ENCODE results near the gene RAD9A. TPM values are rescaled to one million over a fixed set of nuclear protein-coding genes. Genes with fewer than 3 reads are reported as not detected.
A peak's percentile ranks its signal among the peaks of the same experiment; 100 is the strongest.
"Not testable (repeated sequence)": the region's sequence is repeated elsewhere in the genome, so short reads cannot be mapped to it uniquely, and the experiment has no call there.

Gene RAD9A
- total RNA-seq, 1 experiment from 2014 or later, result 20.9 TPM

GRCh38 chr11:67401495-67402191 lies 9.9 kb downstream of the RAD9A start, which contains the start of gene PPP1CA:
Gene PPP1CA, minus strand, starts transcription at chr11:67401858. Its CDS starts 76 bp downstream, at chr11:67401782.
- Mint-ChIP-seq H3K4me3 (peak within 1 kb of the TSS; percentile 69 to 82), H3K4me1 (peaks cover 13 to 15% of the 10 kb centered on the region in 2 experiments), H3K27me3 (ENCODE audit: low read depth) (peaks cover 5% of the 10 kb centered on the region), H3K27ac (no peak within 1 kb of the TSS; a peak in 1 of 7 replicates), H3K9me3 (no peaks in the 10 kb centered on the region), H3K36me3 (ENCODE audit: insufficient read depth in 1 of 3, low read depth in 3 of 3) (peaks cover 12 to 35% (median 34%) of the 10 kb centered on the region in 3 experiments)
- Histone ChIP-seq H2AFZ (ENCODE audit: low read length) (peak within 1 kb of the TSS; percentile 97), H3K4me2 (ENCODE audit: insufficient read depth, insufficient read length, low read length) (peak within 1 kb of the TSS; percentile 83), H4K8ac (replicated peaks; ENCODE audit: insufficient read length, low read depth, low read length) (no peak within 1 kb of the TSS), H3K9ac (ENCODE audit: extremely low read depth, insufficient read length, low read length) (peak within 1 kb of the TSS; percentile 34), H2BK120ac (ENCODE audit: low read depth, low read length, poor library complexity, severe bottlenecking) (no peak within 1 kb of the TSS), H3K9me3 (ENCODE audit: control insufficient read depth, low read depth, low read length) (no peaks in the 10 kb centered on the region), H2BK12ac (ENCODE audit: insufficient read length, low read depth, low read length) (no peak within 1 kb of the TSS), H2BK5ac (ENCODE audit: insufficient read length, low read length) (no peak within 1 kb of the TSS), H3K79me2 (ENCODE audit: insufficient read depth, low read length) (peaks cover 4% of the 10 kb centered on the region; the same call in 1 of the 2 replicates), H3K14ac (ENCODE audit: insufficient read depth, low read length) (peak within 1 kb of the TSS; percentile 77; the same call in 1 of the 2 replicates), H3K18ac (ENCODE audit: insufficient read length, low read depth, low read length) (peak within 1 kb of the TSS; percentile 32), H3K27me3 (ENCODE audit: insufficient read depth, low read length) (no peaks in the 10 kb centered on the region), H3K23ac (ENCODE audit: insufficient read length, low read depth, low read length) (no peak within 1 kb of the TSS), H4K5ac (ENCODE audit: insufficient read length, low read depth, low read length) (no peak within 1 kb of the TSS), H2AK5ac (ENCODE audit: insufficient read length, low read length) (no peak within 1 kb of the TSS), H4K91ac (ENCODE audit: insufficient read length, low read depth, low read length) (no peak within 1 kb of the TSS), H3T11ph (ENCODE audit: low read length) (no peak within 1 kb of the TSS), H3K4ac (ENCODE audit: low read depth, low read length) (no peak within 1 kb of the TSS), H4K20me1 (ENCODE audit: control insufficient read depth, insufficient read depth, insufficient read length) (no peaks in the 10 kb centered on the region), H2BK15ac (ENCODE audit: low read depth, low read length) (no peak within 1 kb of the TSS; the same call in 1 of the 2 replicates), H3K56ac (ENCODE audit: insufficient read length, low read depth, low read length) (no peak within 1 kb of the TSS), H3K79me1 (ENCODE audit: insufficient read depth, low read depth, low read length, poor library complexity, severe bottlenecking) (peaks cover 3% of the 10 kb centered on the region), H3K27ac (ENCODE audit: insufficient read length, low read depth, low read length) (peak within 1 kb of the TSS; percentile 84), H3K23me2 (ENCODE audit: insufficient read length, low read depth, low read length, poor library complexity, severe bottlenecking) (peaks cover 5% of the 10 kb centered on the region), H2BK20ac (ENCODE audit: low read depth, low read length, poor library complexity, severe bottlenecking) (no peak within 1 kb of the TSS), H3K4me1 (ENCODE audit: insufficient read depth, low read length) (peaks cover 2% of the 10 kb centered on the region; the same call in 1 of the 2 replicates)
- WGBS (ENCODE audit: extremely low coverage, insufficient read length, low lambda C conversion rate), result no CpG with 5 or more reads among the region's 73 CpGs
- peak; percentile 62; the same call in 2 of the 3 replicates for TF ChIP-seq CTCF (conservative IDR thresholded peaks at IDR 0.05)
- peak; percentile 91 for DNase-seq

GRCh38 chr11:67402192-67402839 lies 10.5 kb downstream of the RAD9A start:
- Mint-ChIP-seq H3K4me1 (peaks cover 12 to 14% of the 10 kb centered on the region in 2 experiments), H3K4me3 (peak overlapping the region in 1 of 2 experiments; percentile 61; a peak in 3 of 5 replicates), H3K36me3 (ENCODE audit: insufficient read depth in 1 of 3, low read depth in 3 of 3) (peaks cover 12 to 29% (median 29%) of the 10 kb centered on the region in 3 experiments)
- not testable (repeated sequence) for H4K8ac ChIP-seq (replicated peaks; ENCODE audit: insufficient read length, low read depth, low read length); H2BK20ac ChIP-seq (ENCODE audit: low read depth, low read length, poor library complexity, severe bottlenecking); H4K5ac ChIP-seq (ENCODE audit: insufficient read length, low read depth, low read length); H3K23me2 ChIP-seq (ENCODE audit: insufficient read length, low read depth, low read length, poor library complexity, severe bottlenecking); H2AK5ac ChIP-seq (ENCODE audit: insufficient read length, low read length); H2BK120ac ChIP-seq (ENCODE audit: low read depth, low read length, poor library complexity, severe bottlenecking); H2BK5ac ChIP-seq (ENCODE audit: insufficient read length, low read length); H3K56ac ChIP-seq (ENCODE audit: insufficient read length, low read depth, low read length); H3K27me3 Mint-ChIP-seq (ENCODE audit: low read depth); H2BK15ac ChIP-seq (ENCODE audit: low read depth, low read length); H3K23ac ChIP-seq (ENCODE audit: insufficient read length, low read depth, low read length); H3K79me2 ChIP-seq (ENCODE audit: insufficient read depth, low read length); H4K20me1 ChIP-seq (ENCODE audit: control insufficient read depth, insufficient read depth, insufficient read length); H3K27me3 ChIP-seq (ENCODE audit: insufficient read depth, low read length); H3T11ph ChIP-seq (ENCODE audit: low read length); H3K14ac ChIP-seq (ENCODE audit: insufficient read depth, low read length); H3K9me3 Mint-ChIP-seq; H3K9me3 ChIP-seq (ENCODE audit: control insufficient read depth, low read depth, low read length); H3K79me1 ChIP-seq (ENCODE audit: insufficient read depth, low read depth, low read length, poor library complexity, severe bottlenecking); H3K27ac Mint-ChIP-seq; H2BK12ac ChIP-seq (ENCODE audit: insufficient read length, low read depth, low read length); DNase-seq; H3K9ac ChIP-seq (ENCODE audit: extremely low read depth, insufficient read length, low read length); H3K4ac ChIP-seq (ENCODE audit: low read depth, low read length); H3K4me1 ChIP-seq (ENCODE audit: insufficient read depth, low read length); H4K91ac ChIP-seq (ENCODE audit: insufficient read length, low read depth, low read length)
- WGBS (ENCODE audit: extremely low coverage, insufficient read length, low lambda C conversion rate), result no CpG with 5 or more reads among the region's 19 CpGs
- peak overlapping the region; percentile 32 for H3K18ac ChIP-seq (ENCODE audit: insufficient read length, low read depth, low read length)
- H3K4me2 ChIP-seq (ENCODE audit: insufficient read depth, insufficient read length, low read length), result peak overlapping the region; percentile 67
- peak overlapping the region; percentile 84 for H3K27ac ChIP-seq (ENCODE audit: insufficient read length, low read depth, low read length)
- peak overlapping the region; percentile 97 for H2AFZ ChIP-seq (ENCODE audit: low read length)

Measured in H9 (cell line).